ENCODE data around the gene GTF2A1L. TPM values are rescaled to one million over a fixed set of nuclear protein-coding genes. Genes with fewer than 3 reads are reported as not detected.

GTF2A1L gene
- total and polyA plus RNA-seq, 10 of the 15 experiments (the other 5 are each of a cell fraction or from before 2014, with no cell fraction given), result not detected

DNA sequence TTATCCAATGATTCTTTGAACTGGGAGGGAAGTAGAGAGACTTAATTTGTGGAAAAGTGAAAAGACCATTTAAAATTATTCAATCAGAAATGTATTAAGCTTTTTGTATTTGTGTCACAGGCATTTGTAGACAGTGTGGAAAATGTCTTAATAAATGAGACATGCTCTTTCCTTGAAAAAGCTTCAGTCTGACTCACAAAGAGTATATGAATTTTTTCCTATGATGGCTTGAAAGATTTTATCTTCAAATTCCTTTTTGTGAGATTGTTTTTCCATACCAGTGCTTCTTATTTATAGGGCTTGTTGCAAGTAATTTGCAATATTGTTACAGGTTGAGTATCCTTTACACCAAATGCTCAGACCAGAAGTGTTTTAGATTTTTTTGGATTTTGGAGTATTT lies 48.2 kb upstream of the GTF2A1L start:
- Histone ChIP-seq H3K4me3 (no peak overlapping the region), H3K9me3 (replicated peaks; ENCODE audit: control insufficient read depth, insufficient read depth, low read length) (no peaks in the 10 kb centered on the region), H3K9ac (ENCODE audit: control insufficient read depth, insufficient read depth, low read length) (no peak overlapping the region), H3K79me2 (ENCODE audit: control insufficient read depth, insufficient read depth, low read length) (no peaks in the 10 kb centered on the region), H2AFZ (ENCODE audit: control insufficient read depth, low read depth, low read length) (no peak overlapping the region), H3K36me3 (ENCODE audit: control insufficient read depth in 2 of 2, insufficient read depth in 2 of 2, low read length in 1 of 2) (no peaks in the 10 kb centered on the region), H3K27me3 (replicated peaks in 1 of 2; ENCODE audit: control insufficient read depth in 2 of 2, insufficient read depth in 2 of 2, low read length in 1 of 2) (peaks cover 0 to 2% of the 10 kb centered on the region in 2 experiments; a peak in 1 of 4 replicates), H3K4me1 (ENCODE audit: control insufficient read depth, insufficient read depth, low read length) (no peaks in the 10 kb centered on the region), H3K27ac (ENCODE audit: control insufficient read depth, insufficient read depth) (no peak overlapping the region), H3K4me2 (ENCODE audit: control insufficient read depth, insufficient read depth) (no peak overlapping the region), H4K20me1 (ENCODE audit: control insufficient read depth, insufficient read depth) (no peaks in the 10 kb centered on the region)
- no peak for TF ChIP-seq RELA (IDR thresholded peaks at IDR 0.05; ENCODE audit: borderline replicate concordance, partially characterized antibody)
- no peak for TF ChIP-seq IKZF2 (IDR thresholded peaks at IDR 0.05)
- TF ChIP-seq KLF5 (IDR thresholded peaks at IDR 0.05; ENCODE audit: partially characterized antibody), result no peak
- TF ChIP-seq, protein P1, sequence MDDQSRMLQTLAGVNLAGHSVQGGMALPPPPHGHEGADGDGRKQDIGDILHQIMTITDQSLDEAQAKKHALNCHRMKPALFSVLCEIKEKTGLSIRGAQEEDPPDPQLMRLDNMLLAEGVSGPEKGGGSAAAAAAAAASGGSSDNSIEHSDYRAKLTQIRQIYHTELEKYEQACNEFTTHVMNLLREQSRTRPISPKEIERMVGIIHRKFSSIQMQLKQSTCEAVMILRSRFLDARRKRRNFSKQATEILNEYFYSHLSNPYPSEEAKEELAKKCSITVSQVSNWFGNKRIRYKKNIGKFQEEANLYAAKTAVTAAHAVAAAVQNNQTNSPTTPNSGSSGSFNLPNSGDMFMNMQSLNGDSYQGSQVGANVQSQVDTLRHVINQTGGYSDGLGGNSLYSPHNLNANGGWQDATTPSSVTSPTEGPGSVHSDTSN (IDR thresholded peaks at IDR 0.05; ENCODE audit: insufficient replicate concordance, low read depth, low read length), result no peak
- TF ChIP-seq SMAD5 (IDR thresholded peaks at IDR 0.05; ENCODE audit: low read depth), result no peak
- TF ChIP-seq, protein P2, sequence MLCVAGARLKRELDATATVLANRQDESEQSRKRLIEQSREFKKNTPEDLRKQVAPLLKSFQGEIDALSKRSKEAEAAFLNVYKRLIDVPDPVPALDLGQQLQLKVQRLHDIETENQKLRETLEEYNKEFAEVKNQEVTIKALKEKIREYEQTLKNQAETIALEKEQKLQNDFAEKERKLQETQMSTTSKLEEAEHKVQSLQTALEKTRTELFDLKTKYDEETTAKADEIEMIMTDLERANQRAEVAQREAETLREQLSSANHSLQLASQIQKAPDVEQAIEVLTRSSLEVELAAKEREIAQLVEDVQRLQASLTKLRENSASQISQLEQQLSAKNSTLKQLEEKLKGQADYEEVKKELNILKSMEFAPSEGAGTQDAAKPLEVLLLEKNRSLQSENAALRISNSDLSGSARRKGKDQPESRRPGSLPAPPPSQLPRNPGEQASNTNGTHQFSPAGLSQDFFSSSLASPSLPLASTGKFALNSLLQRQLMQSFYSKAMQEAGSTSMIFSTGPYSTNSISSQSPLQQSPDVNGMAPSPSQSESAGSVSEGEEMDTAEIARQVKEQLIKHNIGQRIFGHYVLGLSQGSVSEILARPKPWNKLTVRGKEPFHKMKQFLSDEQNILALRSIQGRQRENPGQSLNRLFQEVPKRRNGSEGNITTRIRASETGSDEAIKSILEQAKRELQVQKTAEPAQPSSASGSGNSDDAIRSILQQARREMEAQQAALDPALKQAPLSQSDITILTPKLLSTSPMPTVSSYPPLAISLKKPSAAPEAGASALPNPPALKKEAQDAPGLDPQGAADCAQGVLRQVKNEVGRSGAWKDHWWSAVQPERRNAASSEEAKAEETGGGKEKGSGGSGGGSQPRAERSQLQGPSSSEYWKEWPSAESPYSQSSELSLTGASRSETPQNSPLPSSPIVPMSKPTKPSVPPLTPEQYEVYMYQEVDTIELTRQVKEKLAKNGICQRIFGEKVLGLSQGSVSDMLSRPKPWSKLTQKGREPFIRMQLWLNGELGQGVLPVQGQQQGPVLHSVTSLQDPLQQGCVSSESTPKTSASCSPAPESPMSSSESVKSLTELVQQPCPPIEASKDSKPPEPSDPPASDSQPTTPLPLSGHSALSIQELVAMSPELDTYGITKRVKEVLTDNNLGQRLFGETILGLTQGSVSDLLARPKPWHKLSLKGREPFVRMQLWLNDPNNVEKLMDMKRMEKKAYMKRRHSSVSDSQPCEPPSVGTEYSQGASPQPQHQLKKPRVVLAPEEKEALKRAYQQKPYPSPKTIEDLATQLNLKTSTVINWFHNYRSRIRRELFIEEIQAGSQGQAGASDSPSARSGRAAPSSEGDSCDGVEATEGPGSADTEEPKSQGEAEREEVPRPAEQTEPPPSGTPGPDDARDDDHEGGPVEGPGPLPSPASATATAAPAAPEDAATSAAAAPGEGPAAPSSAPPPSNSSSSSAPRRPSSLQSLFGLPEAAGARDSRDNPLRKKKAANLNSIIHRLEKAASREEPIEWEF (IDR thresholded peaks at IDR 0.05; ENCODE audit: insufficient replicate concordance, low read depth, low read length), result no peak
- TF ChIP-seq ZNF207 (IDR thresholded peaks at IDR 0.05; ENCODE audit: borderline replicate concordance), result no peak
- TF ChIP-seq YBX1 (IDR thresholded peaks at IDR 0.05), result no peak
- no peak for TF ChIP-seq ZNF24 (IDR thresholded peaks at IDR 0.05)
- TF ChIP-seq HDAC2 (IDR thresholded peaks at IDR 0.05), result no peak
- intact Hi-C loops (cut with micrococcal nuclease; ENCODE audit: unreplicated experiment), result no loop called here
- DNase-seq (ENCODE audit: low read depth, low spot score) (no peak), FAIRE-seq (no peak), ATAC-seq (no peak)
- CTCF ChIA-PET, result interaction anchor here (1.2 to 1.6 kb wide), 2 partner anchors 19 to 22 kb away, joined by 3 to 4 read pairs; no protein-coding TSS in a partner anchor
- RAD21 ChIA-PET (ENCODE audit: unreplicated experiment), result no interaction called here
- BruUV-seq (replicated peaks), result no TSS peak
- in situ Hi-C loops (cut with MboI), result no loop called here
- POLR2A ChIA-PET, result no interaction called here
- SMC1A ChIA-PET (ENCODE audit: uncharacterized antibody, unreplicated experiment), result interaction anchor here (1.0 to 1.1 kb wide), 2 partner anchors 21 to 90 kb away, joined by 3 read pairs; no protein-coding TSS in a partner anchor
